MCF 10A (cell line): Measurements from ENCODE around the gene MEGF8. TPM values are rescaled to one million over a fixed set of nuclear protein-coding genes. Genes with fewer than 3 reads are reported as not detected.

Experiments
- BruUV-seq: library from RNA; stranded (reverse); fragments of 400-500 nt; replicated peaks from 2 replicates; lab custom pipeline; 2021; lab: Mats Ljungman, UMichigan
- CTCF ChIA-PET: fragments of 300-600 bp; sonication (Branson Sonifier 250); formaldehyde crosslinking; extraction: SDS; loops from one replicate; lab custom pipeline; 2021; ENCODE audit warnings: antibody characterized with exemption, inconsistent platforms; lab: Yijun Ruan, JAX
- POLR2A ChIA-PET: fragments of 300-600, 350-650 bp; sonication (Branson Sonifier 250); formaldehyde crosslinking; extraction: SDS; loops from one replicate; lab custom pipeline; 2020; ENCODE audit warnings: antibody characterized with exemption, inconsistent platforms; lab: Yijun Ruan, JAX
- DNase-seq: peaks from one replicate; pipeline ENCODE4 v3.0.0-alpha.2; 2018; ENCODE audit not compliant: unreplicated experiment
- H3K27ac Mint-ChIP-seq: one replicate; pipeline ENCODE4 v1.8.0; 2022; ENCODE audit warnings: mild to moderate bottlenecking, low read depth, mixed read lengths; ENCODE audit not compliant: unreplicated experiment
- H3K27me3 Mint-ChIP-seq: one replicate; pipeline ENCODE4 v1.8.0; 2022; ENCODE audit warnings: mixed read lengths; ENCODE audit not compliant: insufficient read depth, unreplicated experiment
- H3K36me3 Mint-ChIP-seq: one replicate; pipeline ENCODE4 v1.8.0; 2022; ENCODE audit warnings: mild to moderate bottlenecking, moderate library complexity, mixed read lengths; ENCODE audit not compliant: insufficient read depth, unreplicated experiment
- H3K4me1 Mint-ChIP-seq: one replicate; pipeline ENCODE4 v1.8.0; 2022; ENCODE audit warnings: mixed read lengths; ENCODE audit not compliant: insufficient read depth, unreplicated experiment
- H3K4me3 Mint-ChIP-seq: one replicate; pipeline ENCODE4 v1.8.0; 2022; ENCODE audit warnings: mild to moderate bottlenecking, moderate library complexity, mixed read lengths; ENCODE audit not compliant: unreplicated experiment
- H3K9me3 Mint-ChIP-seq: one replicate; pipeline ENCODE4 v1.8.0; 2022; ENCODE audit warnings: mixed read lengths; ENCODE audit not compliant: unreplicated experiment
- intact Hi-C: fragments of 100-400 bp; cut with micrococcal nuclease; formaldehyde crosslinking; loops from 2 replicates; pipeline ENCODE4 v1.14.1; 2022
- total RNA-seq: library from RNA; stranded (reverse); gene quantifications from 2 replicates; pipeline ENCODE4 v1.2.3, GENCODE V29; 2022
- TF ChIP-seq, protein P1 (sequence below): fragments of 200-600 bp; IDR thresholded peaks from one replicate; pipeline ENCODE4 v1.8.0; 2022; ENCODE audit warnings: antibody characterized with exemption, mild to moderate bottlenecking; ENCODE audit not compliant: unreplicated experiment

MEGF8 gene
- total RNA-seq, 1 experiment from 2014 or later, result 13.0 TPM

DNA sequence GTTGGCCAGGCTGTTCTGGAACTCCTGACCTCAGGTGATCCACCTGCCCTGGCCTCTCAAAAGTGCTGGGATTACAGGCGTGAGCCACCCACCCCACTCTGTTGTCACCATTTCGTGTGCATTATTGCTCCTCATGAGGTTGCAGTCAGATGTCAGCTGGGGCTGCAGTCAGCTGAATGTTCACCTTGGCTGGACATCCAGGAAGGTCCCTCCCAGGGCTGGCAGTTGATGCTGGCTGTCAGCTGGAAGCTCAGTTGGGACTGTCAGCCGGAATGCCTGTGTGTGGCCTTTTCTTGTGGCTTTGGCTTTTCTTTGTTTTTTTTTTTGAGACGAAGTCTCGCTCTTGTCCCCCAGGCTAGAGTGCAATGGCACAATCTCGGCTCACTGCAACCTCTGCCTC is 6.6 kb downstream of the MEGF8 start:
- H3K4me3 Mint-ChIP-seq, result no peak overlapping the region
- no peak overlapping the region for H3K27ac Mint-ChIP-seq
- POLR2A ChIA-PET, result no interaction called here
- BruUV-seq, result no TSS peak
- CTCF ChIA-PET, result interaction anchor here (0.7 to 0.8 kb wide), 3 partner anchors 10 to 68 kb away, joined by 3 to 4 read pairs (median 3); no protein-coding TSS in a partner anchor
- DNase-seq, result no peak
- TF ChIP-seq, protein P1, sequence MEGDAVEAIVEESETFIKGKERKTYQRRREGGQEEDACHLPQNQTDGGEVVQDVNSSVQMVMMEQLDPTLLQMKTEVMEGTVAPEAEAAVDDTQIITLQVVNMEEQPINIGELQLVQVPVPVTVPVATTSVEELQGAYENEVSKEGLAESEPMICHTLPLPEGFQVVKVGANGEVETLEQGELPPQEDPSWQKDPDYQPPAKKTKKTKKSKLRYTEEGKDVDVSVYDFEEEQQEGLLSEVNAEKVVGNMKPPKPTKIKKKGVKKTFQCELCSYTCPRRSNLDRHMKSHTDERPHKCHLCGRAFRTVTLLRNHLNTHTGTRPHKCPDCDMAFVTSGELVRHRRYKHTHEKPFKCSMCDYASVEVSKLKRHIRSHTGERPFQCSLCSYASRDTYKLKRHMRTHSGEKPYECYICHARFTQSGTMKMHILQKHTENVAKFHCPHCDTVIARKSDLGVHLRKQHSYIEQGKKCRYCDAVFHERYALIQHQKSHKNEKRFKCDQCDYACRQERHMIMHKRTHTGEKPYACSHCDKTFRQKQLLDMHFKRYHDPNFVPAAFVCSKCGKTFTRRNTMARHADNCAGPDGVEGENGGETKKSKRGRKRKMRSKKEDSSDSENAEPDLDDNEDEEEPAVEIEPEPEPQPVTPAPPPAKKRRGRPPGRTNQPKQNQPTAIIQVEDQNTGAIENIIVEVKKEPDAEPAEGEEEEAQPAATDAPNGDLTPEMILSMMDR, result no peak
- H3K9me3 Mint-ChIP-seq, result no peaks in the 10 kb centered on the region
- peaks cover 7% of the 10 kb centered on the region for H3K4me1 Mint-ChIP-seq
- intact Hi-C loops, result no loop called here
- H3K27me3 Mint-ChIP-seq, result no peaks in the 10 kb centered on the region
- no peaks in the 10 kb centered on the region for H3K36me3 Mint-ChIP-seq

DNA sequence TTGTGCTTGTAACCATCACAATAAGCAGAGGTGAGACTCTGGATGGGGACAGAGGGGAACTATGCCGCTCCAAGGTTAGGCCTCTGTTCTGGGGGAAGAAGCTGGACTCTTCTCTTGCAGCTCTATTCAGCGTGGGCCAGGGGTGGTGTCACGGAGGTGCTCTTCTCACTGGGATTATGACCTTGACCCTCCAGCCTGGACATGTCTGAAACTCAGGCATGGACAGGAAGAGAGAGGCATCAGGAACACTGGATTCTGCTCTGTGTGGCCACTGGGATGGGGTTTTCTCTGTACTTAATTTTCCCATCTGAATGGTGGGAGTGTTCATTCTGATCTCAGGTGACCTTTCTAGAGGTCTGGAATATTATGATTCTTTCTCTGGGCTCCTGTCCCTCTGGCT is 7.6 kb downstream of the MEGF8 start:
- CTCF ChIA-PET, result no interaction called here
- H3K9me3 Mint-ChIP-seq, result no peaks in the 10 kb centered on the region

DNA sequence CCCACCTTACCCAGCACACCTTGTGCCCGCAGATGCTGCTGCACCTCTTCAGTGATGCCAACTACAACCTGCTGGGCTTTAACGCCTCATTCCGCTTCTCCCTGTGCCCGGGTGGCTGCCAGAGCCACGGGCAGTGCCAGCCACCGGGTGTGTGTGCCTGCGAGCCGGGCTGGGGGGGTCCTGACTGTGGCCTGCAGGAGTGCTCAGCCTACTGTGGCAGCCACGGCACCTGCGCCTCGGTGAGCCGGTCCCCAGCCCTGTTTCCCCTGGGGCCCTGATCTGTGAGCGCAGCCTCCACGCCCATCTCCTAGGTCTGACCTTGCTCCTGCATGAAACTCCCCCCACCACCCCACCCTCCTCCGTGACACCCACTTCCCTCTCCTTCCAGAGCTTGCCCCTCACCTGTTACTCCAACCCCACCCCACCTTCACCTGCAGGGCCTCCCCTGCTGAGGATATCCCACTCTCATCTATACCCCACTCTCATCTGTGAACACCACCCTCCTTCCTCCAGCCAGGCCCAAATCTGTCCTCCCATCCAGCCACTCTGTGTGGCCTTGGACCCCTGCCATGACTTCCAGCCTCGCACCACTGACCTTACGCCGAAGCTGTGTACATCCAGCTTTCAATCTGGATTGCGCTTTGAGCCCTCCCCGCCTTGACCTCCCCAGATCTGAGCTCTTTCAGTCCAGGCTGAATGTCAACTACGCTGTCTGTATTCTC is 8.7 kb downstream of the MEGF8 start:
- ChIA-PET POLR2A (no interaction called here), CTCF (interaction anchor here (0.6 kb wide), 1 partner anchor 330 kb away, joined by 3 read pairs; no protein-coding TSS in a partner anchor)
- no TSS peak for BruUV-seq
- Mint-ChIP-seq H3K27ac (no peak overlapping the region), H3K4me1 (no peaks in the 10 kb centered on the region), H3K36me3 (peaks cover 10% of the 10 kb centered on the region), H3K9me3 (no peaks in the 10 kb centered on the region), H3K27me3 (no peaks in the 10 kb centered on the region), H3K4me3 (no peak overlapping the region)
- DNase-seq, result no peak
- TF ChIP-seq, protein P1, result no peak
- intact Hi-C loops, result no loop called here

More for the DNA sequence above, 7.6 kb downstream of the MEGF8 start:
- Mint-ChIP-seq H3K27ac (no peak overlapping the region), H3K27me3 (no peaks in the 10 kb centered on the region), H3K36me3 (peaks cover 7% of the 10 kb centered on the region), H3K4me1 (no peaks in the 10 kb centered on the region), H3K4me3 (no peak overlapping the region)
- no TSS peak for BruUV-seq
- DNase-seq, result no peak
- TF ChIP-seq, protein P1, result no peak
- intact Hi-C loops, result no loop called here
- POLR2A ChIA-PET, result no interaction called here

DNA sequence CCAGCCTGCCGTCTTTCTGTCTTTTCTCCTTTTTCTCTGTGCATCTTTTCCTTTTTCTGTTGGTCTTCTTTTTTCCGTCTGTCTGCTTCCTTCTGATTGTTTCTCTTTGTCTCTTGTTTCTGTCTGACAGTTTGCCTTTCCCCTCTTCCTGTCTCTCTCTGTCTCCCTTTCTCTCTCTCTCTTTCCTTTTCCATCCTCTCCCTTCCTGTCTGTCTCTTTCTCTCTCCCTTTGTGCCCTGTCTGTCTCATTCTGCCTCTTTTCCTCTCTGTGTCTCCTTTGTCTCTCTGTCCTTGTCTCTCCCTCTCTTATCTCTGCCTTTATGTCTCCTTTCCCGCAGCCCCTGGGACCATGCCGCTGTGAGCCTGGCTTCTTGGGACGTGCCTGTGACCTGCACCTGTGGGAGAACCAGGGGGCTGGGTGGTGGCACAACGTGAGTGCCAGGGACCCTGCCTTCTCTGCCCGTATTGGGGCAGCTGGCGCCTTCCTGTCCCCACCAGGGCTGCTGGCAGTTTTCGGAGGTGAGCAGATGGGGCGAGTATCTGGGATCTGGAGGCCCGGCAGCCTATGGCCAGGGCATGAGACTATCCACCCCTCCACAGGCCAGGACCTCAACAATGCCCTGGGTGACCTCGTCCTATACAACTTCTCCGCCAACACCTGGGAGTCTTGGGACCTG is 9.4 kb downstream of the MEGF8 start:
- no peak overlapping the region for H3K4me3 Mint-ChIP-seq
- H3K36me3 Mint-ChIP-seq, result peaks cover 10% of the 10 kb centered on the region
- intact Hi-C loops, result no loop called here
- TF ChIP-seq, protein P1, result no peak
- ChIA-PET POLR2A (no interaction called here), CTCF (no interaction called here)
- H3K4me1 Mint-ChIP-seq, result no peaks in the 10 kb centered on the region
- no peaks in the 10 kb centered on the region for H3K27me3 Mint-ChIP-seq
- DNase-seq, result no peak
- no peak overlapping the region for H3K27ac Mint-ChIP-seq
- no TSS peak for BruUV-seq
- no peaks in the 10 kb centered on the region for H3K9me3 Mint-ChIP-seq
